Left cardiac atrium (tissue), 4 donors: ENCODE data around the gene ANXA6. TPM values are rescaled to one million over a fixed set of nuclear protein-coding genes. Genes with fewer than 3 reads are reported as not detected.
"Not testable (repeated sequence)": the region's sequence is repeated elsewhere in the genome, so short reads cannot be mapped to it uniquely, and the experiment has no call there.

Experiments used
- ATAC-seq, 2 donors: fragments of 200-7000 bp; cut with Tn5 transposase; one replicate each; pipeline ENCODE4 v1.9.1; 2020; ENCODE audit warnings: mild to moderate bottlenecking in 2 of 2, moderate library complexity in 2 of 2
- DNase-seq: peaks from one replicate; pipeline ENCODE4 v3.0.0-alpha.2; 2020
- intact Hi-C, 2 donors: fragments of 100-400 bp; cut with DNase I; formaldehyde crosslinking; loops; one replicate each; pipeline versions ENCODE4 v1.14.1 to v1.15.1; 2022 to 2023
- long read RNA-seq: library from polyadenylated mRNA; unstranded; transcript quantifications from one replicate; pipeline ENCODE4 v2.0.0, GENCODE V29; 2021
- total RNA-seq, 2 donors: library from RNA; stranded (reverse); fragmentation: NEBNext Ultra II Directional; extraction: Animal tissue kit (Norgen Biotek cat#: 25700); gene quantifications; one replicate each; pipeline ENCODE4 v1.2.1, GENCODE V29; 2021
- donor health status: DM: no; HTN: yes; CAD: no.
- donor health status: DM: no; HTN: yes; CAD: no; lungs with severe emphysema.
- donor health status: DM: yes; HTN: yes; CAD: no.
- donor health status: Dilated cardiomyopathy.

The ANXA6 gene
- 100 to 1,000 TPM; 218 to 220 TPM for total RNA-seq
- long read RNA-seq, transcript ANXA6-201 (26 exons, 2,593 nt): major isoform, 297 of 347 reads
- long read RNA-seq, partial matches to known transcripts: 10 of 347 reads
- long read RNA-seq, other reads (novel, unspliced or antisense): 40 of 347 reads

DNA sequence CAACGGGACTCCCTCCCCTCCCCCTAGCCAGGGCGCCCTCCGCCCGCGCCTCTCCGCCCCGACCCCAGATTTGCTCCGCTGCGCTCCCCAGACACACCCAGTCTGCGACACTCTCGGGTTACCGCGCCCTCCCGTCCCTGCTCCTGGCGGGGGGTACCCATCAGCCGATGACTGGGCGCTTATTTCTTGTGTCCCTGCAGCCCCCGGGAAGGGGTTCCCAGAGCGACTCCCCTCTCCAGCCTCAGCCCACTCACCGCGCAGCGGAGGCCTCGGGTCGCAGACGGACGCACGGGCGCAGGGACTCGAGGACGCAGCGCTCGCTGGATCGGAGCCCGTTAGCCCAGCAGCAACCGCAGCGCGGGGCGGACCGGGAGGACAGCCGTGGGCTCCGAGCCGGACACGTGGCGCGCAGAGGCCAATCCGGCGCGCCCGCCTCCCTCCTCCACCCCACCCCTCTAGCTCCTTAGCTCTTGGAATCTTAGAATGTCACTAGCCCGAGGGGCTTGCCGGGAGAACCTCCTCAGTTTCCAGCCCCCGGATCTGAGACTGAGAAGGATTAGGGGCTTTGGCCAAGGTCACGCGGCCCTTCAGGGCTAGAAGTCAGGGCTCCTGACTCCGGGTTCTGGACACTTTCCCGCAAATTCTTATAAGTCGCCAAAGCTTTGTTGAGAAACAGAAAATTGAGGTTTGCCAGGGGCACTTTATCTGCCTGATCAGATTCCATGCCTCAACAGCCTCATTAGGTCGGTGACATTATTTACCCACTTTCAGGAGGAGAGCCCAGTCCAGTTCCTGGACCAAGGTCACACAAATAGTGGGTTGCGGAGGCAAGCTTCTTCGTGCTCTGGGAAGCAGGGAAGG lies at the start of gene ANXA6:
ANXA6 (minus strand) TSS at position 354 of the 861 bp plus-strand sequence. CDS start 9,878 bp downstream, outside the sequence.
- intact Hi-C loops: no loop called here
- ATAC-seq (peak; percentile 96 to 99), DNase-seq (peak; percentile 92)

DNA sequence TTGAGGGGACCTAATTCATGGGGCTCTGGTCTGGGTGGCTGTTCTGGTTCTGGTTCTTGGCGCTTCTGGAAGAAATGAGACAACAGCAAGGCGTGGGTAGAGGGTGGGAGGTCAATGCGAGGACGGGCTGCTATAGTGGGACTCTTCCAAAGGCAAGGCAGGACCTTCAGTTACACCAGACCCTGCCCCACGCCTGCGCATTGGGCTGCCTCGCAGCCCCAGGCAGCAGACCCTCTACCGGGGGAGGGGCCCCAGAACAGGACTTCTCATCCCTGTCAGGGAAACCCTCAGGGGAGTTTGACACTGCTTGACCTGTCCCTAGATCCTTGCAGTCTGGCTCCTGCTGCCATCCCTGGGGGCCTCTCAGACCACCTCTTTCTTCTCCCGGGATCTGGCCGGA lies 47.8 kb upstream of the ANXA6 start:
- intact Hi-C loops: no loop called here
- ATAC-seq (no peak), DNase-seq (no peak)

DNA sequence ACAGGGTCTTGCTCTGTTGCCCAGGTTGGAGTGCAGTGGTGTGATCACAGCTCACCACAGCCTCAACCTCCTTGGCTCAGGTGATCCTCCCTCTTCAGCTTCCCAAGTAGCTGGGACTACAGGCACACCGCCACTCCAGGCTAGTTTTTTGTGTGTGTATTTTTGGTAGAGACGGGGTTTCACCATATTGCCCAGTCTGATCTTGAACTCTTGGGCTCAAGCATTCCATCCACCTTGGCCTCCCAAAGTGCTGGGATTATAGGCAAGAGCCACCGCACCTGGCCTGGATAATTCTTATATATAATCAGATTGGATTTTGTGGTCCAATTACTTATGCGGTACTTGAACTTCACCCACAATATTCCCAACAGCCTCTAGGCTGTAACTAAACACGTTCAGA lies 46.5 kb upstream of the ANXA6 start:
- ATAC-seq: no peak
- no peak for DNase-seq

DNA sequence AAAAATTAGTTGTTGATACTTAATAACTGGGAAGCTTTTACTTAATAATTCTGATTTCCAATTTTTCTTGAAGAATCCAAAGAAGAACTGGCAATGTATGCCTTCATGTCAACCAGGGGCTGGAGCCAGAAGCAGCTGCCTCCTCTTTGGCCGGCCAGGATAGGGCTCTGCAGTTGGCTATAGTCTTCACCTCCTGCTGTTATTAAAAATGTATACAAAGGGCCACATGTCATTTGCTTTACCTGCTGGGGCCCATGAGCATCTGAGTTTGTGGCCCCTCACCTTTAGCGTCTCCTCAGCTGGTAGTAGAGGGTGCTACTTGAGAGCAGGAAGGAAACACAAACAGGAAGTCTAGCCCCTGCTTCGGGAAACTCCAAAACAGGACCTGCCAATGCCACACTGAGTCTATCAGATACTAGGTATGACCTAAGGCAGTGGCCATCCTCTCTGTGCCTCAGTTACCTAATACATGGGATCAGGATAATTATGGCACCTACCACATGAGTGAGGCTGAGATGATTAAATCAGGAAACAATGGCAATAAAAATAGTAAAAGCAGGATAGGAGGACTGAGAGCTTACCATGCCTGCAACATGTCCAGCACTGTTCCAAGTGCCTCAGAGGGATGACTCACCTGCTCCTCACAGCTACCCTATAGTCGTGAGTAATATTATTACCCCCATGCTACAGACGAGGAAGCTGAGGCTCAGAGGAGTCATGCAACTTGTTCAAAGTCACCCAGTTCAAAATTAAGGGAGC lies 45.0 kb upstream of the ANXA6 start:
- intact Hi-C loops: no loop called here
- no peak for DNase-seq
- peak in 1 of 2 donors; percentile 84 for ATAC-seq

More for the DNA sequence above, 46.5 kb upstream of the ANXA6 start:
- intact Hi-C loops: no loop called here

DNA sequence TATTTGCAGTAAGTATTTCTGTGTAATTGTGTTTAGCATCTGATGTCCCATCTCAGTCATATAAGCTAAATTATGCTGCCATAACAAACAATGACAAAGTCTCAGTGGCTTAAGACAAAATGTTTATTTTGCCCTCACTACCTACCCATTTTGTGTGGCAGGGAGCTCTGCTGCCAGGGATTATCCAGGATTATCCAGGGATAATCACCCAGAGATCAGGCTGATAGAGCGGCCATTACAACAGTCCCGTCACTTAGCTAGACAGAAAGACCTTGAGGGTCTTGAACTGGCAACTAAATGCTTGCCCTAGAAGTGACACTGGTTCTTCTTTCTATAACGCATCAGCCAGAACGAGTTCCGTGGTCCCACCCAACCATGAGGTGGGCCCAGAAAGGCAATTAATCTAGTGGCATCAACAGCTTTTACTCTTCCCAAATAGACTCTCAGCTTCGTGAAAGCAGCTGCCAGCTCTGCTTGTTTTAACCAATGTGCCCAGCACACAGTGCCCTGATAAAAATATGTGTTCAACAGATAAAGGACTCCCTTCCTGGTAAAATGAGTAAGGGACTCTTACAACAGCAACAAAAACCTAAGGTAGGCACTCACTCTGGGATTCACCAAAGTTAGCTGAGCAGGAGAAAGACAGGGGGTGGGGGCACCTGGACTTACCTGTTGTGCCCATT lies 43.5 kb upstream of the ANXA6 start:
- intact Hi-C loops: no loop called here
- no peak for DNase-seq
- ATAC-seq: no peak

DNA sequence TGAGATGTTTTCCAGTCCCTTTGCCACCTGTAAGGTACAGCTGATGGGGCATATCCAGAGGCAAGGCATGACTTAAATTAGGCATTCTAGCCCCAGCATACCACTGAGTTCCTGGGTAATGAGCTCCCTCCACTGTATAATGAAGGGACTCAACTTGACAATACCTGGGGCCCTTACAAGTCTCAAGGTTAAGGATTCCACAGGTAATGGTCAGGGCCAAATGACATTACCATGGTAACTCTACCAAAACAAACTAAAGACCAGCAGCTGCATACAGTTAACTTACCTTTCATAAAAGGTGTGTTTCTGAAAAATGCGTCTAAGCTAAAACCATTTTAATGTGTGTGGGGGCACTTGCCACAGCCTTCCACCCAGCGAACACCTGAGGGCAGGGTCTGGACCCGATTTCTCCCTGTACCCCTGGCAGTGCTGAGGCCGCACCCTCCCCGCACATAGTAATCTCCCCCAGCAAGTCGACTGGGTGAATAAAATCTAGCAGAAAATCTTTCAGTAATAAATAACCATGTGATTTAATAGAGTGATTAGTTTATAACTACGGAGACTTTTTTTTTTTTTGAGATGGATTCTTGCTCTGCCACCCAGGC lies 42.1 kb upstream of the ANXA6 start:
- no peak for DNase-seq
- intact Hi-C loops: no loop called here
- ATAC-seq: no peak

DNA sequence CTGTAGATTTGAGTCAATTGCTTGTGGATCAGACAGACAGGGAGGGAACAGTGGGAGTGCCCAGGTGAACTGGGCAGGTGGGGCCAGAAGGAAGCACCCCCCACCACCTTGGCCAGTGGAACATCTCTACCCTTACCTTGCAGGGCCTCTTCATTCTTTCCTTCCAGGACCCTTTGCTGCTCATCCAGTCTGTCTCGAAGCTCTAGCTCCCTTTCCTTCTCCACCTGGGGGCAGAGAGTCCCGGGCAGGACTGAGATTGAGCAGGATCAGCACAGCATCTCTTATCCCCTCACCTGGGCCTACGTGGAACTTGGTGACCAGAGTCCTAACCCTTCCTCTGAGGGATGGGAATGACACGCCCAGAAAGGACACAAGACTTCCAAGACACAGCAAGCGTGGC lies 41.3 kb upstream of the ANXA6 start:
- intact Hi-C loops: no loop called here
- no peak for DNase-seq
- no peak for ATAC-seq

DNA sequence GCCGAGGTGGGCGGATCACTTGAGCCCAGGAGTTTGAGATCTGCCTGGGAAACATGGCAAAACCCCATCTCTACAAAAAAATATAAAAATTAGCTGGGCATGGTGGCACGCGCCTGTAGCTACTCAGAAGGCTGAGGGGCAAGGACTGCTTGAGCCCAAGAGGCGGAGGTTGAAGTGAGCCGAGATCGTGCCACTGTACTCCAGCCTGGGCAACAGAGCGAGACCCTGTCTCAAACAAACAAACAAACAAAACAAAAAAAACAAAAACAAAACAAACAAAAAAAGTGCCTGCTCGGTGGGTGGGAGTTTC lies 39.7 kb upstream of the ANXA6 start:
- intact Hi-C loops, DNase-seq, ATAC-seq: not testable (repeated sequence)

DNA sequence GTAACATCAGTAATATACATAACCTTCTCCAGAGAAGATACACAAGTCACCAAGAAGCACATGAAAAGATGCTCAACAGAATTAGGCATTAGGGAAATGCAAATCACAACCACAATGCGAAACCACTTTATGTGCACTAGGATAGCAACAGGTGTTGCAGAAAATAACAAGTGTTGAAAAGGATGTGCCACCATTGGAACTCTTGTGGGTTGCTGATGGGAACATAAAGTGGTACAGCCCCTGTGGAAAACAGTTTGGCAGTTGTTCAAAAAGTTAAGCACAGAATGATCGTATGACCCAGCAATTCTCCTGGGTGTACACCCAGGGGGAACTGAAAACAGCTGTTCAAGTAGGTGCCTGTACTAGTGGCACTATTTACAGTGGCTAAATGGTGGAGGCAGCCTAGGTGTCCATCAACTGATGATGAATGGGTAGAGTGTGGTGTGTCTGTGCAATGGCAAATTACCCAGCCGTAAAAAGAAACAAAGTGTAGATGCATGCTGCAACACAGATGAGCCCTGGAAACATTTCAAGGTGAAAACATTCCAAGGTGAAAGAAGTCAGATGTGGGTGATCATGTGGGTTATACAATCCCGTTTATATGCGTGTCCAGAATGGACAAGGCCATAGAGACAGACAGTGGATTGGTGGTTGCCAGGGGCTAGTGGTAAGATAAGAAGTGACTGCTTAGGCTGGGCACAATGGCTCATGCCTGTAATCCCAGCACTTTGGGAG lies 39.1 kb upstream of the ANXA6 start:
- ATAC-seq (peak in 1 of 2 donors; percentile 49), DNase-seq (no peak)
- intact Hi-C loops: no loop called here

DNA sequence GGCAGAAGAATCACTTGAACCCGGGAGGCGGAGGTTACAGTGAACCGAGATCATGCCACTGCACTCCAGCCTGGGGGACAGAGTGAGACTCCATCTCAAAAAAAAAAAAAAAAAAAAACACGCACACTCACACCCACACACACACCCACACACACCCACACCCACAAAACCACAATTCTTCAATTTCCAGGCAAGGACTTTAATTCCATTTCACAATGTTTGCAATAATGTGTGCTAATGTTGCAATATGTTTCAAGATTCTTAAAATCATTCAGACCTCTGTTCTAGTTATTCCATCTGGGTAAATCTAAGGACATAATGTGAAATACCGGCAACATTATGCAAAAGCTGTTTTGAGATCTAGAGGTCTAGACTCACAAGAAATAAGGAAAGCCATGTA lies 38.0 kb upstream of the ANXA6 start:
- intact Hi-C loops: no loop called here
- peak in 1 of 2 donors; percentile 57 for ATAC-seq
- no peak for DNase-seq

DNA sequence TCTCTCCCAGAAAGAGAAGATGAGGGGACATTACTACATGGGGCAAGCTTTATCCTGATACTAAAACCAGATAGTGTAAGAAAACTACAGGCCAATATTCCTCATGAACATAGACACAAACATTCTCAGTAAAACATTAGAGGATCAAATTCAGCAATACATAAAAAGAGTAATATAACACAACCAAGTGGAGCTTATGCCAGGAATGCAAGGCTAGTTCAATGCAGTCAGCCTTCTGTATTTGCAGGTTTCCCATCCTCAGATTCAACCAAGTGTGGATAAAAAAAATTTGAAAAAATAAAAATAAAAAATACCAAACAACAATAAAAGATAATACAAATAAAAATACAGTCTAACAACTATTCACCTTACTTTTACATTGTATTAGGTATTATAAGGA lies 35.0 kb upstream of the ANXA6 start:
- DNase-seq: no peak
- no peak for ATAC-seq
- intact Hi-C loops: no loop called here

DNA sequence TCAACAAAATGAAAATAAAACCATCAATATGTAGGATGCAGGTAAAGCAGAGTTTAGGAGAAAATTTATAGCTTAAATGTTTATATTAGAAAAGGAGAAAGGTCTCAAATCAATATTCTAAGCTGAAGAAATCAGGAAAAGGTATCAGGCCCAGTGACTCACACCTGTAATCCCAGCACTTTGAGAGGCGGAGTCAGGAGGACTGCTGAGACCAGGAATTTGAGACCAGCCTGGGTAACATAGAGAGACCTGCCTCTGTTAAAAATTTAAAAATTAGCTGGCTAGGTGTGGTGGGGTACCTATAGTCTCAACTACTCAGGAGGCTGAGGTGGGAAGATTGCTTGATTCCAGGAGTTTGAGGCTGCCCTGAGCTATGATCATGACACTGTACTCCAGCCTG lies 34.1 kb upstream of the ANXA6 start:
- no peak for DNase-seq
- no peak for ATAC-seq
- intact Hi-C loops: no loop called here

DNA sequence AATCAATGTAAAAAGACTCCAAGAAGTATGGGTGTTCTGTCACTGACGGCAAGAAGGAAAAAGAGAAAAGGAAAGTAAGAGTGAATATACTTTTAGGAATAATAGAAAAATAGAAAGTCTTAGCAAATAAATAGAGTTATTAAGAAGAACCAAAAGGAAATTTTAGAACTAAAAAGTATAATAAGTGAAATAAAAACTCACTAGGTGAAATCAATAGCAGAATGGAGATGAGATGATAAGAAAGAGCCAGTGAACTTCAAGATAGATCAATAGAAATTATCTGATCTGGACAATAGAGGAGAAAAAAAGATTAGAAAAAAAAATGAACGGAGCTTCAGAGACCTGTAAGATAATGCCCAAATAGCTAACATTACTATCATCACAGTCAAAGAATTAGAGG lies 31.6 kb upstream of the ANXA6 start:
- no peak for DNase-seq
- intact Hi-C loops: no loop called here

DNA sequence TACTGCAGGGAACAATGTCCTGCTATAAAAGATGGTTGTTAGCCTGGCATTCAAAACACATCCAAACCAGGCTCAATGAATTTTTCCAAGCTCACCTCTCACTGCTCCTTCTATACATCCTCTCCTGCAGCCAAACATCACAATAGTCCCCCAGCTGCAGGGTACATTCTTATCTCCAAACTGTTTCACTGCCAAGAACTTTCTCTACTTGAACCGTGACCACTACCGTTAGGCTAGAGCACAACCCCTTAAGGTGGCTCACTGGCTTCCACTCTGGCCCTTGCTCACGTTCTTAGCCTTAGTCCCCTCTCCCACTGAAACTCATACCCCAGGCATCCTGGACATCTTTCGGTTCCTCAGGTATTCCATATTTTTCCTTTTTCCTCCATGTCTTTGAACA lies 29.0 kb upstream of the ANXA6 start:
- intact Hi-C loops: no loop called here
- ATAC-seq (no peak), DNase-seq (no peak)

More for the DNA sequence above, 31.6 kb upstream of the ANXA6 start:
- ATAC-seq: no peak

DNA sequence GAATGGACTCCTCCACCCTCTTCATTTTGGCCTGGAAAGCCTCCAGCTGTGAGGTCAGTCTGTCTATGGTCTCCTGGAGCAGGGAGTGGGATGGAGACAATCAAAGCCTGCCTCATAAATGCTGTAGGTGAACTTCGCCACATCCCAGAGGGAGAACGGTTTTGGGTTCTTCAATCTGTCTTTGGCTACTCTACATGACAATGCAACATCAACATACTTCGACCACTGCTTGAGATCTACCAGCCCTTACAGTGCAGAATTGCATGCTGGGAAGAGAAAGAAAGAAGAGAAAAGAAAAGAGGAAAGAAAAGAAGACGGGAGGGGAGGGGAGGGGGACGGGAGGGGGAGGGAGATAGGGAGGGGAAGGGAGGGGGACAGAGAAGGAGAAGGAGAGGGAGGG lies 28.5 kb upstream of the ANXA6 start:
- ATAC-seq (no peak), DNase-seq (no peak)
- intact Hi-C loops: no loop called here

DNA sequence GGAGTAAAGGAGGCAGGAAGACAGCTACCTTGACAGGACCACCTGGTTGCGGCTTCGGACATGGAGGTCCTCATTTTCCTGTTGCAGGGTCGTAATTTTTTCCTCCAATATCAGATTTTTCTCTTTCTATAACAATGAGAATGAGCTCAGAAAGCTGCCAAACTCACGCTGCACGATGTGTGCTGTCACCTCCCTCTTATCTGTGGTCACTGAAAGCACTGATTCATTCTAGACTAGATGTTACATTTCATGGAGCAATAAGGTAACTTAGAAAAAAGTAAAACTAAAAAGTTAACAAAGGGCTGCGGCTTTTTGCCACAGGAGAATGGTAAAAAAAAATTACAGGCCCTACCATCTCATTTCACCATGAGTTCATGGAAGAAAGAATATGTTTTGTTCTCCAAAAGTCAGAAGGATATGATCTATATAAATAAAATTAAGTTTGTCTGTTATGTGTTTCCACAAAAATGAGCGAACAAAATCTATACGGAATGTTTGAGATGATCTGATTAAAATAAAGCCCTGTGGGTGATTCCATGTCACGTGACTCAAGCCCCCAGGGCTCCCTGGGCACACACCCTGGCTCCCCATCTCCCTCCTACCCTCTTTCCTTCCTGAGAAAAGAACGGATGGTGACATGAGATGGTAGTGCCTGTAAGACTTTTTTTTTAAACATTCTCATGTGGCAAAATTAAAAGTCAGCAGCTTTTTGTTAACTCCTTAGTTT lies 26.9 kb upstream of the ANXA6 start:
- intact Hi-C loops: no loop called here
- ATAC-seq: no peak

DNA sequence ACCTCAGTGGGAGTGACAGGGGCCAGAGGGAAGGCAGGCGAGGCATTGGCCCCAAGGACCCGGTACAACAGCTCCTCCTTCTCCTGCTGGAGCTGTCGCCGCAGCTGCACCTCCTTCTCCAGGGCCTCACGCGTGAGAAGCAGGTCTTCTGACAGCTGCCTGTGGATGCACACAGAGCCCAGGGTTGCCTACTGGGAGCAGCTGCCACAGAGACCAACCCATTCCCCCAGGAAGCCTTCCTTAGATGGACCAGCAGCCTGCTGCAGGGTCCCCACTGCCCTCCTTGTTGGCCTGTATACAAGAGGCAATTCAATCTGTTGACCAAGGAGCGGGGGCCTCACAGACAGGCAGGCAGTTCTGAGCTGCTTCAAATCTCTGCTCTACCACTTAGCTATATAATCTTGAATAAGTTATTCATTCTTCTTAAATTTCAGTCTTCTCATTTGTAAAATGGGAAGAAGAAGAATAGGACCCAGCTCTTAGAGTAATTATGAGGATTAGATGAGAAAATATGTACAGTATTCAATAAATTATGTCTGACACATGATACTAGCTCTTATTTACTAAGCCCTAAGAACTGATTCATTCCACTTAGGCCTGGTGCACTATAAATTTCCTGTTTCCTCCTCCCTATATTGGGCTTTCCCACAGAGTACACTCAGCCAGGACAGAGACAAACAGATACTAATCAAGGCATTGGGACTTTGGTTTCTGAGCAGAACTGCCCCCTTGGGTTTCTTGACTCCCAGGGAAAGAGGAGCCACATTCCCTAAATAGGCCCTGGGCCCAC lies 26.1 kb upstream of the ANXA6 start:
- DNase-seq: no peak
- intact Hi-C loops: no loop called here
- ATAC-seq: no peak

More for the DNA sequence above, 26.9 kb upstream of the ANXA6 start:
- no peak for DNase-seq
